ENCODE results near the gene USO1.

Gene USO1

GRCh38 chr4:75733369-75733768 is 9.0 kb downstream of the USO1 start:
- no peak overlapping the region for H3K4me2 ChIP-seq (ENCODE audit: insufficient read depth, low read length)
- no peak for DNase-seq

GRCh38 chr4:75735525-75735924 is 11.1 kb downstream of the USO1 start:
- H3K4me3 ChIP-seq (ENCODE audit: low read depth in 1 of 2, low read length in 2 of 2): no peak overlapping the region
- DNase-seq: no peak
- H4K20me1 ChIP-seq (ENCODE audit: insufficient read depth, low read length): peaks cover 3% of the 10 kb centered on the region; the same call in 1 of the 2 replicates
- H3K4me1 ChIP-seq (ENCODE audit: insufficient read depth, low read length): no peaks in the 10 kb centered on the region
- H3K9ac ChIP-seq (ENCODE audit: low read depth, low read length): no peak overlapping the region
- peaks cover 58% of the 10 kb centered on the region for H3K79me2 ChIP-seq (ENCODE audit: insufficient read depth, low read length)
- no peaks in the 10 kb centered on the region for H3K36me3 ChIP-seq (ENCODE audit: insufficient read depth, low read length)
- no peak for TF ChIP-seq CTCF (IDR thresholded peaks at IDR 0.05; ENCODE audit: borderline replicate concordance, extremely low read depth, low read length, poor library complexity, severe bottlenecking)
- no peak for TF ChIP-seq EZH2 (IDR thresholded peaks at IDR 0.05; ENCODE audit: borderline replicate concordance, low read depth, low read length, severe bottlenecking)
- no peaks in the 10 kb centered on the region for H3K27me3 ChIP-seq (ENCODE audit: insufficient read depth, low read length, poor library complexity)
- no peak overlapping the region for H2AFZ ChIP-seq (ENCODE audit: low read depth, low read length)
- no peak overlapping the region for H3K4me2 ChIP-seq (ENCODE audit: insufficient read depth, low read length)
- H3K9me3 ChIP-seq (ENCODE audit: insufficient read depth, low read length, severe bottlenecking): no peaks in the 10 kb centered on the region
- no peak overlapping the region for H3K27ac ChIP-seq (ENCODE audit: low read length)
- ATAC-seq (ENCODE audit: insufficient read depth, low read depth): no peak

More at GRCh38 chr4:75733369-75733768, 9.0 kb downstream of the USO1 start:
- Histone ChIP-seq H3K9me3 (ENCODE audit: insufficient read depth, low read length, severe bottlenecking) (no peaks in the 10 kb centered on the region), H2AFZ (ENCODE audit: low read depth, low read length) (no peak overlapping the region), H3K27me3 (ENCODE audit: insufficient read depth, low read length, poor library complexity) (no peaks in the 10 kb centered on the region), H3K79me2 (ENCODE audit: insufficient read depth, low read length) (peaks cover 67% of the 10 kb centered on the region), H3K4me1 (ENCODE audit: insufficient read depth, low read length) (no peaks in the 10 kb centered on the region), H3K36me3 (ENCODE audit: insufficient read depth, low read length) (no peaks in the 10 kb centered on the region), H3K27ac (ENCODE audit: low read length) (no peak overlapping the region), H4K20me1 (ENCODE audit: insufficient read depth, low read length) (peaks cover 3% of the 10 kb centered on the region; the same call in 1 of the 2 replicates), H3K9ac (ENCODE audit: low read depth, low read length) (no peak overlapping the region), H3K4me3 (ENCODE audit: low read depth in 1 of 2, low read length in 2 of 2) (no peak overlapping the region)
- no peak for ATAC-seq (ENCODE audit: insufficient read depth, low read depth)
- TF ChIP-seq CTCF (IDR thresholded peaks at IDR 0.05; ENCODE audit: borderline replicate concordance, extremely low read depth, low read length, poor library complexity, severe bottlenecking) (no peak), EZH2 (IDR thresholded peaks at IDR 0.05; ENCODE audit: borderline replicate concordance, low read depth, low read length, severe bottlenecking) (no peak)

- Histone ChIP-seq H3K79me2 (ENCODE audit: insufficient read depth, low read length) (peaks cover 59% of the 10 kb centered on the region), H3K4me3 (ENCODE audit: low read depth in 1 of 2, low read length in 2 of 2) (no peak overlapping the region), H2AFZ (ENCODE audit: low read depth, low read length) (no peak overlapping the region), H3K9me3 (ENCODE audit: insufficient read depth, low read length, severe bottlenecking) (no peaks in the 10 kb centered on the region), H3K36me3 (ENCODE audit: insufficient read depth, low read length) (no peaks in the 10 kb centered on the region), H3K4me1 (ENCODE audit: insufficient read depth, low read length) (no peaks in the 10 kb centered on the region), H3K27me3 (ENCODE audit: insufficient read depth, low read length, poor library complexity) (no peaks in the 10 kb centered on the region), H3K9ac (ENCODE audit: low read depth, low read length) (no peak overlapping the region), H3K27ac (ENCODE audit: low read length) (no peak overlapping the region), H3K4me2 (ENCODE audit: insufficient read depth, low read length) (no peak overlapping the region), H4K20me1 (ENCODE audit: insufficient read depth, low read length) (peaks cover 3% of the 10 kb centered on the region; the same call in 1 of the 2 replicates)
- no peak for DNase-seq
- no peak for ATAC-seq (ENCODE audit: insufficient read depth, low read depth)
- no peak for TF ChIP-seq EZH2 (IDR thresholded peaks at IDR 0.05; ENCODE audit: borderline replicate concordance, low read depth, low read length, severe bottlenecking)
- TF ChIP-seq CTCF (IDR thresholded peaks at IDR 0.05; ENCODE audit: borderline replicate concordance, extremely low read depth, low read length, poor library complexity, severe bottlenecking): no peak
Measured at GRCh38 chr4:75736862-75737261, 12.5 kb downstream of the USO1 start.

GRCh38 chr4:75737398-75737797 is 13.0 kb downstream of the USO1 start:
- H3K79me2 ChIP-seq (ENCODE audit: insufficient read depth, low read length): peaks cover 60% of the 10 kb centered on the region
- no peak for ATAC-seq (ENCODE audit: insufficient read depth, low read depth)
- H3K4me2 ChIP-seq (ENCODE audit: insufficient read depth, low read length): no peak overlapping the region
- H3K36me3 ChIP-seq (ENCODE audit: insufficient read depth, low read length): no peaks in the 10 kb centered on the region
- no peaks in the 10 kb centered on the region for H3K27me3 ChIP-seq (ENCODE audit: insufficient read depth, low read length, poor library complexity)
- H3K4me1 ChIP-seq (ENCODE audit: insufficient read depth, low read length): no peaks in the 10 kb centered on the region
- H3K9me3 ChIP-seq (ENCODE audit: insufficient read depth, low read length, severe bottlenecking): no peaks in the 10 kb centered on the region
- no peak overlapping the region for H2AFZ ChIP-seq (ENCODE audit: low read depth, low read length)
- DNase-seq: no peak
- no peak overlapping the region for H3K27ac ChIP-seq (ENCODE audit: low read length)
- H3K9ac ChIP-seq (ENCODE audit: low read depth, low read length): no peak overlapping the region
- TF ChIP-seq CTCF (IDR thresholded peaks at IDR 0.05; ENCODE audit: borderline replicate concordance, extremely low read depth, low read length, poor library complexity, severe bottlenecking): no peak
- H3K4me3 ChIP-seq (ENCODE audit: low read depth in 1 of 2, low read length in 2 of 2): no peak overlapping the region
- peaks cover 3% of the 10 kb centered on the region; the same call in 1 of the 2 replicates for H4K20me1 ChIP-seq (ENCODE audit: insufficient read depth, low read length)
